ENCODE results near the gene TTK. TPM values are rescaled to one million over a fixed set of nuclear protein-coding genes. Genes with fewer than 3 reads are reported as not detected.

TTK gene
- total RNA-seq: 9.4 TPM
- 10 to 100 TPM in 5 of 8 donors, 1 to 10 TPM in 3; 7.0 to 12.5 (median 10.2) TPM for polyA plus RNA-seq (ENCODE audit: insufficient read depth in 1 of 8, insufficient read length in 8 of 8, low replicate concordance in 1 of 8)
- long read RNA-seq, donor 1: 0 reads
- long read RNA-seq, donor 2: 0 reads
- long read RNA-seq, donor 3, partial matches to known transcripts: 0 of 4 reads
- long read RNA-seq, donor 3, other reads (novel, unspliced or antisense): 0 of 4 reads
- long read RNA-seq, donor 4: 0 reads
- long read RNA-seq, donor 5, partial matches to known transcripts: 0 of 2 reads
- long read RNA-seq, donor 5, other reads (novel, unspliced or antisense): 0 of 2 reads
- long read RNA-seq, donor 6, partial matches to known transcripts: 0 of 2 reads
- long read RNA-seq, donor 6, other reads (novel, unspliced or antisense): 0 of 2 reads
- long read RNA-seq, donor 7: 0 reads
- long read RNA-seq, donor 8, partial matches to known transcripts: 0 of 1 reads
- long read RNA-seq, donor 8, other reads (novel, unspliced or antisense): 0 of 1 reads
- long read RNA-seq, donor 9: 0 reads
- long read RNA-seq, donor 10: 0 reads
- long read RNA-seq, donor 11, partial matches to known transcripts: 0 of 1 reads
- long read RNA-seq, donor 11, other reads (novel, unspliced or antisense): 0 of 1 reads

- Histone ChIP-seq H3K9me3 (replicated peaks; ENCODE audit: control insufficient read depth, low read depth, low read length) (no peaks in the 10 kb centered on the region), H3K27me3 (ENCODE audit: control insufficient read depth, insufficient read depth, low read length) (no peaks in the 10 kb centered on the region), H3K36me3 (ENCODE audit: control insufficient read depth, insufficient read depth, low read length) (peaks cover 3% of the 10 kb centered on the region), H3K4me1 (ENCODE audit: control insufficient read depth, insufficient read depth, low read length) (peaks cover 6% of the 10 kb centered on the region), H3K4me3 (ENCODE audit: low read length) (peak within 1 kb of the TSS; percentile 75), H3K27ac (ENCODE audit: low read length) (peak within 1 kb of the TSS; percentile 85)
- under 1% methylated on average over 54 of the region's 56 CpGs for WGBS (ENCODE audit: insufficient coverage)
- peak; percentile 97 for DNase-seq
Measured at GRCh38 chr6:80004173-80005072, at the start of gene TTK. TSS of gene TTK (plus strand) at chr6:80004649. CDS start at chr6:80005844, 1,195 bp downstream.

GRCh38 chr6:79954849-79955248, 49.6 kb upstream of the TTK start:
- Histone ChIP-seq H3K27me3 (ENCODE audit: control insufficient read depth, insufficient read depth, low read length) (peaks cover 4% of the 10 kb centered on the region), H3K27ac (ENCODE audit: low read length) (no peak overlapping the region), H3K4me3 (ENCODE audit: low read length) (no peak overlapping the region), H3K4me1 (ENCODE audit: control insufficient read depth, insufficient read depth, low read length) (no peaks in the 10 kb centered on the region), H3K9me3 (replicated peaks; ENCODE audit: control insufficient read depth, low read depth, low read length) (no peaks in the 10 kb centered on the region), H3K36me3 (ENCODE audit: control insufficient read depth, insufficient read depth, low read length) (no peaks in the 10 kb centered on the region)
- DNase-seq: no peak

GRCh38 chr6:79964607-79965081, 39.8 kb upstream of the TTK start:
- no CpG with 5 or more reads among the region's 3 CpGs for WGBS (ENCODE audit: insufficient coverage)
- no peak overlapping the region for H3K27ac ChIP-seq (ENCODE audit: low read length)
- no peaks in the 10 kb centered on the region for H3K9me3 ChIP-seq (replicated peaks; ENCODE audit: control insufficient read depth, low read depth, low read length)
- no peak overlapping the region for H3K4me3 ChIP-seq (ENCODE audit: low read length)
- DNase-seq: no peak
- no peaks in the 10 kb centered on the region for H3K36me3 ChIP-seq (ENCODE audit: control insufficient read depth, insufficient read depth, low read length)
- H3K27me3 ChIP-seq (ENCODE audit: control insufficient read depth, insufficient read depth, low read length): no peaks in the 10 kb centered on the region
- H3K4me1 ChIP-seq (ENCODE audit: control insufficient read depth, insufficient read depth, low read length): no peaks in the 10 kb centered on the region

DNA sequence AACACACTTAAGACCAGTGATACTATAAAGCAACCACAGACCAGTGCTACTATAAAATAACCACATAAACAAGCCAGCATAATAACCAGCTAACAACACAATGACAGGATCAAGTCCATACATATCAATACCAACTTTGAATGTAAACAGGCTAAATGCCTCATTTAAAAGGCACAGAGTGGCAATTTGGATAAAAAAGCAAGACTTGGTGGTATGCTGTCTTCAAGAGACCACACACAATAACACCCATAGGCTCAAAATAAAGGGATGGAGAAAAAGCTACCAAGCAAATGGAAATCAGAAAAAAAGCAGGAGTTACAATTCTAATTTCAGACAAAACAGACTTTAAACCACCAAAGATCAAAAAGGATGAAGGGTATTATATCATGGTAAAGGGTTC, 37.3 kb upstream of the TTK start:
- no peak for DNase-seq
- Histone ChIP-seq H3K27me3 (ENCODE audit: control insufficient read depth, insufficient read depth, low read length) (no peaks in the 10 kb centered on the region), H3K36me3 (ENCODE audit: control insufficient read depth, insufficient read depth, low read length) (no peaks in the 10 kb centered on the region), H3K27ac (ENCODE audit: low read length) (no peak overlapping the region), H3K4me3 (ENCODE audit: low read length) (no peak overlapping the region), H3K4me1 (ENCODE audit: control insufficient read depth, insufficient read depth, low read length) (no peaks in the 10 kb centered on the region), H3K9me3 (replicated peaks; ENCODE audit: control insufficient read depth, low read depth, low read length) (no peaks in the 10 kb centered on the region)

- WGBS (ENCODE audit: insufficient coverage): no CpG with 5 or more reads among the region's 5 CpGs
Measured at GRCh38 chr6:79969784-79970183, 34.7 kb upstream of the TTK start.

DNA sequence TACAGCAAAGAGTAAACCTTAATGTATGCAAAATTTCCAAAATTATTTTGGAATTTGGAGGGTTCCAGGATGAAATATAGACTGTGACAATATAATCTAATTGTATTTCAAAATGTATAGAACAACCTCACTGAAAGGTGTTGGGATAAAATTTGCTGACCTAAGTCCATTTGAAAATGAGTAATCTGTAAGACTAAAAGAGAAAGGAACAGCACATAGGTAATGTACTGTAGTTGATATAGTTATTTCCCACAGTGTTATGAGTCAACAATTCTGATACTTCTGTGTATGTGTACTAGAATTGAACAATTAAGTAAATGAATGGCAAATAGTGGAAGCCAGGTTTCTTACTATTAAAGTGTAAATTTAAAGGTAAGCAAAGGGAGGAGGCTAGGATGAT, 33.3 kb upstream of the TTK start:
- Histone ChIP-seq H3K9me3 (replicated peaks; ENCODE audit: control insufficient read depth, low read depth, low read length) (no peaks in the 10 kb centered on the region), H3K27me3 (ENCODE audit: control insufficient read depth, insufficient read depth, low read length) (no peaks in the 10 kb centered on the region), H3K27ac (ENCODE audit: low read length) (no peak overlapping the region), H3K4me3 (ENCODE audit: low read length) (no peak overlapping the region), H3K36me3 (ENCODE audit: control insufficient read depth, insufficient read depth, low read length) (no peaks in the 10 kb centered on the region), H3K4me1 (ENCODE audit: control insufficient read depth, insufficient read depth, low read length) (no peaks in the 10 kb centered on the region)
- DNase-seq: no peak

More at GRCh38 chr6:79969784-79970183, 34.7 kb upstream of the TTK start:
- no peak for DNase-seq
- H3K9me3 ChIP-seq (replicated peaks; ENCODE audit: control insufficient read depth, low read depth, low read length): no peaks in the 10 kb centered on the region
- no peak overlapping the region for H3K4me3 ChIP-seq (ENCODE audit: low read length)
- no peak overlapping the region for H3K27ac ChIP-seq (ENCODE audit: low read length)
- H3K27me3 ChIP-seq (ENCODE audit: control insufficient read depth, insufficient read depth, low read length): no peaks in the 10 kb centered on the region
- H3K4me1 ChIP-seq (ENCODE audit: control insufficient read depth, insufficient read depth, low read length): no peaks in the 10 kb centered on the region
- no peaks in the 10 kb centered on the region for H3K36me3 ChIP-seq (ENCODE audit: control insufficient read depth, insufficient read depth, low read length)

DNA sequence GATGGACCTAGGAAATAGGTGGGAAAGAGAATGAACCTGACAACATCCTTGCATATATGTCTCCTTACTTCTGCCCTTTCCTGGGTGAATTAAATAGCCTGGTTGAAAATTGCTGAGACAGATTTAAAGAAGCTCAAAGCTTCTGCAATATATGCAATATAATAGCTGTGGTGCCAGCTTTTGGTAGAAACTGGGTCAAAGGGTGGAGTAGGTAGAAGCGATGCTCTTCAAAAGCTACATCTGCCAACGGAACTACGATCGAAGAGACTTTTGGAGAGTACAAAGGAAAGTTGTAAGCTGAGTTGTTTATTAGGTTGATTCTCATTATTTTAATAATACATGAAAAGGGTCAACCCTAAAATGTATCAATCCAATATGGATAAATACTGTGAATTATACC, 22.8 kb upstream of the TTK start:
- Histone ChIP-seq H3K27me3 (ENCODE audit: control insufficient read depth, insufficient read depth, low read length) (no peaks in the 10 kb centered on the region), H3K36me3 (ENCODE audit: control insufficient read depth, insufficient read depth, low read length) (no peaks in the 10 kb centered on the region), H3K4me3 (ENCODE audit: low read length) (no peak overlapping the region), H3K9me3 (replicated peaks; ENCODE audit: control insufficient read depth, low read depth, low read length) (no peaks in the 10 kb centered on the region), H3K4me1 (ENCODE audit: control insufficient read depth, insufficient read depth, low read length) (no peaks in the 10 kb centered on the region), H3K27ac (ENCODE audit: low read length) (no peak overlapping the region)
- no peak for DNase-seq
- WGBS (ENCODE audit: insufficient coverage): no CpG with 5 or more reads among the region's 4 CpGs

DNA sequence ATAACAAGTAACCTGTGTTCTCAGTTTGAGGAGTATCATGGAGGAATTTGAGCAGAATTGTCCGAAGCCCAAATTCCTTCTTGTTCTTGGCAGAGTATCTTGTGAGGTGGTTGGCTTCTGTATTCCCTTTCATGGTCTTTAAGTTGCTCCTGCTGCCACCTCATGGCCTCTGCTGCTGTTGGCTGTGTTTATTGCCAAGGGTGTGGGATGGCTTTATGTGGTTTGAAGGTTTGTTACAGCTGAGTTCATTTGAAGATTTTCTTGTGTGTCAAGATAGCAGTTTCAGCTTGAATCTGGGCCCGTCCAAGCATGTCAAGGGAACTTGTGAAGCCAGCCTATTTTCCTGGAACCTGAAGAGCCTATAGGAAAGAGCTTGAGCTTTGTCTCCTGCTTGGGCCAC, 20.2 kb upstream of the TTK start:
- Histone ChIP-seq H3K9me3 (replicated peaks; ENCODE audit: control insufficient read depth, low read depth, low read length) (no peaks in the 10 kb centered on the region), H3K4me1 (ENCODE audit: control insufficient read depth, insufficient read depth, low read length) (no peaks in the 10 kb centered on the region), H3K27ac (ENCODE audit: low read length) (no peak overlapping the region), H3K36me3 (ENCODE audit: control insufficient read depth, insufficient read depth, low read length) (no peaks in the 10 kb centered on the region), H3K27me3 (ENCODE audit: control insufficient read depth, insufficient read depth, low read length) (no peaks in the 10 kb centered on the region), H3K4me3 (ENCODE audit: low read length) (no peak overlapping the region)
- no CpG with 5 or more reads among the region's 2 CpGs for WGBS (ENCODE audit: insufficient coverage)
- no peak for DNase-seq

- DNase-seq: no peak
- Histone ChIP-seq H3K27me3 (ENCODE audit: control insufficient read depth, insufficient read depth, low read length) (no peaks in the 10 kb centered on the region), H3K4me1 (ENCODE audit: control insufficient read depth, insufficient read depth, low read length) (no peaks in the 10 kb centered on the region), H3K36me3 (ENCODE audit: control insufficient read depth, insufficient read depth, low read length) (no peaks in the 10 kb centered on the region), H3K27ac (ENCODE audit: low read length) (no peak overlapping the region), H3K9me3 (replicated peaks; ENCODE audit: control insufficient read depth, low read depth, low read length) (no peaks in the 10 kb centered on the region), H3K4me3 (ENCODE audit: low read length) (no peak overlapping the region)
Measured at GRCh38 chr6:79985128-79985527, 19.3 kb upstream of the TTK start.

DNA sequence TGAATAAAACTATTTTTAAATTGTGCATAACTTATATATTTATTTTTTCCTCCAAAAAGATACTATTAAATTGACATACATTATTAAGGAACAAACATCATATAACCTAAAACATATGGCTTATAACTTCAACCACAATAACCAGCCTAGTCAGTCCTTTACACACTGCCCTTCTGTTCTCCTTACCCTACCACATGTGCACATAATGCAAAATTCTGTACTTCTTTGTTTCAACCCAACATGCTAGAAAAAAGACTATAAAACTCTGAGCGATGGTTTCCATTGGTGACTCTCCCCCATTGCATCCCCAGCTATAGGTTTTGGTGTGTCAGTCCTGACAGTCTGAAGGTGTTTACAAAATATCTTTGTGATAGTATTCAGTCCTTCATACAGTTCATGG, 14.8 kb upstream of the TTK start:
- WGBS (ENCODE audit: insufficient coverage): no CpG with 5 or more reads among the region's 1 CpG
- no peak overlapping the region for H3K4me3 ChIP-seq (ENCODE audit: low read length)
- no peak overlapping the region for H3K27ac ChIP-seq (ENCODE audit: low read length)
- no peak for DNase-seq
- H3K36me3 ChIP-seq (ENCODE audit: control insufficient read depth, insufficient read depth, low read length): no peaks in the 10 kb centered on the region
- H3K27me3 ChIP-seq (ENCODE audit: control insufficient read depth, insufficient read depth, low read length): peaks cover 3% of the 10 kb centered on the region
- no peaks in the 10 kb centered on the region for H3K4me1 ChIP-seq (ENCODE audit: control insufficient read depth, insufficient read depth, low read length)
- no peaks in the 10 kb centered on the region for H3K9me3 ChIP-seq (replicated peaks; ENCODE audit: control insufficient read depth, low read depth, low read length)

All from muscle of leg (tissue), 16 donors.